Gastroesophageal sphincter (tissue), 3 donors: ENCODE measurements around the gene RAI1.

Experiments
- EP300 ChIP-seq: sonication (generic); formaldehyde crosslinking; IDR thresholded peaks from one replicate; pipeline ENCODE4 v1.6.1; 2017; ENCODE audit warnings: antibody characterized with exemption, mild to moderate bottlenecking
- POLR2A ChIP-seq, 2 donors: fragments of 450-650 bp; IDR thresholded peaks; one replicate each; pipeline ENCODE4 v1.6.1; 2017; ENCODE audit warnings: antibody characterized with exemption in 2 of 2, mild to moderate bottlenecking in 2 of 2, moderate library complexity in 1 of 2
- POLR2AphosphoS5 ChIP-seq: sonication (generic); formaldehyde crosslinking; IDR thresholded peaks from one replicate; pipeline ENCODE4 v1.6.1; 2017; ENCODE audit warnings: antibody characterized with exemption
- TF ChIP-seq, protein P1 (sequence below), 4 experiments: fragments of 200-600 bp in 2 of 4; fragments of 450-650 bp in 2 of 4; sonication (generic) in 1 of 4; IDR thresholded peaks; one replicate each; pipeline ENCODE4 v1.5.1; 2017 to 2019; ENCODE audit warnings: antibody characterized with exemption in 4 of 4, mild to moderate bottlenecking in 2 of 4, moderate library complexity in 2 of 4

DNA sequence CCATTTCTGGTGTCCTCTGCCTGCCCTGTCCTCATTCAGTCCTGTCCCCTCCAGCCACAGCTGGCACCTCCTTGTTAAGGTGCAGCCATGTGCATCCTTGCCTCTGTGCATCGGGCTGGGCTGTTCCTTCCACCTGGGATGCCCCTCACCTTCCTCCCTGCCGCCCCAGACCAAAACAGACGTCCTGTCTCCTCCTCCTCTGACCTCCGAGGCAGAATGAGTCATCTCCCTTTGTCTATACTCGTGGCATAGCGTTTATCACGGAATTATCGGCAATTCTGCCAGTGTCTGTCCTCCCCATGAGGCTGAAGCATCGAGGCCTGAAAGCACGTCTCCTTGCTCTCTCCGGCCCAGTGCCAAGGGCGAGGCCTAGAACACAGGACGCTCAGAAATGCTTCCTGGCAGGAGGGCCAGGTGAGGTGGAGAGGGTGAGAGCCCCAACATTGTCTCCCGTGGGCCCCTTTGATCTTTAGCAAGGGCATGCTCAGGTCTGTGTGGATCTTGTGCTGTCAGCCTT, 4.6 kb downstream of the RAI1 start:
- TF ChIP-seq, protein P1, sequence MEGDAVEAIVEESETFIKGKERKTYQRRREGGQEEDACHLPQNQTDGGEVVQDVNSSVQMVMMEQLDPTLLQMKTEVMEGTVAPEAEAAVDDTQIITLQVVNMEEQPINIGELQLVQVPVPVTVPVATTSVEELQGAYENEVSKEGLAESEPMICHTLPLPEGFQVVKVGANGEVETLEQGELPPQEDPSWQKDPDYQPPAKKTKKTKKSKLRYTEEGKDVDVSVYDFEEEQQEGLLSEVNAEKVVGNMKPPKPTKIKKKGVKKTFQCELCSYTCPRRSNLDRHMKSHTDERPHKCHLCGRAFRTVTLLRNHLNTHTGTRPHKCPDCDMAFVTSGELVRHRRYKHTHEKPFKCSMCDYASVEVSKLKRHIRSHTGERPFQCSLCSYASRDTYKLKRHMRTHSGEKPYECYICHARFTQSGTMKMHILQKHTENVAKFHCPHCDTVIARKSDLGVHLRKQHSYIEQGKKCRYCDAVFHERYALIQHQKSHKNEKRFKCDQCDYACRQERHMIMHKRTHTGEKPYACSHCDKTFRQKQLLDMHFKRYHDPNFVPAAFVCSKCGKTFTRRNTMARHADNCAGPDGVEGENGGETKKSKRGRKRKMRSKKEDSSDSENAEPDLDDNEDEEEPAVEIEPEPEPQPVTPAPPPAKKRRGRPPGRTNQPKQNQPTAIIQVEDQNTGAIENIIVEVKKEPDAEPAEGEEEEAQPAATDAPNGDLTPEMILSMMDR (IDR thresholded peaks at IDR 0.05): no peak
- no peak for TF ChIP-seq POLR2AphosphoS5
- TF ChIP-seq EP300: no peak
- no peak for TF ChIP-seq POLR2A (IDR thresholded peaks at IDR 0.05)
